ENCODE data around the gene GAPDHS. TPM values are rescaled to one million over a fixed set of nuclear protein-coding genes. Genes with fewer than 3 reads are reported as not detected.

GAPDHS gene
- total RNA-seq, 2 experiments from 2014 or later, result not detected

DNA sequence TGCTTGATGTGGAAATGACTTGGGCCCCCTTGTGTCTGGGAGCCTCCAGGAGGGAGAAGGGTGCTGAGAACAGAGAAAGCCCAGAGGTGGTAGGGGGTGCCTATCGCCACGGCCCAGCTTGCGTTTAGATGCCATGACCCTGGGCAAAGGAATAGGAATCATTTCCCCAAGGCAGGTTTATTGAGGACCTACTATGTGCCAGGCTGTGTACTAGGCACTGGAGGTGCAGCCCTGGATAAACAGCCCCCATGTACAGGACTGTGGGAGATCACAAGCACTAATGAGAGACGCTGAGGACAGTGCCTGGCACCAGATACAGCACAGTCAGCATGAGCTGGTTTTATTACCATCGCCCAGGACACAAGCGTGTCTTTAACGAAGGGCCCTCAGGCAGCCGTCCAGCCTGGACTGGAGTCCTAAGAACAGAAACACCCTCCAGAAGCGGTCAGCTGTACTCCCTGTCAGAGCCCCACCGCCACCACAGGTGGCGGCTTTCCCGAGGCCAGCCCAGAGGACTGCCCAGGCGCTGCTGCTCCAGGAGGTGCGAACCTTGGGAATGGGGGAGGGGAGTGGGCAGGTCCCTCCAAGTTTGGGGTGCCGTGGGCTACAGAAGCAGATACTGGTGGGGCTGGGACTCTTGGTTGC lies 16.7 kb downstream of the GAPDHS start:
- Mint-ChIP-seq H3K4me1 (peaks cover 12% of the 10 kb centered on the region), H3K9me3 (no peaks in the 10 kb centered on the region), H3K4me3 (no peak overlapping the region), H3K27me3 (no peaks in the 10 kb centered on the region), H3K36me3 (no peaks in the 10 kb centered on the region), H3K27ac (no peak overlapping the region)
- POLR2A ChIA-PET, result interaction anchor here (0.5 to 2.5 kb wide), 2 partner anchors 47 to 98 kb away, joined by 5 to 8 read pairs; partner anchors contain the start of gene COX6B1
- ATAC-seq (ENCODE audit: low read depth) (no peak), DNase-seq (no peak)

- H3K27me3 Mint-ChIP-seq, result peaks cover 3% of the 10 kb centered on the region
- no peak overlapping the region for H3K4me3 Mint-ChIP-seq
- DNase-seq (no peak), ATAC-seq (ENCODE audit: low read depth) (no peak)
- no peaks in the 10 kb centered on the region for H3K36me3 Mint-ChIP-seq
- no peaks in the 10 kb centered on the region for H3K9me3 Mint-ChIP-seq
- peaks cover 10% of the 10 kb centered on the region for H3K4me1 Mint-ChIP-seq
- POLR2A ChIA-PET, result no interaction called here
- H3K27ac Mint-ChIP-seq, result no peak overlapping the region
These were observed 18.0 kb downstream of the GAPDHS start for GRCh38 chr19:35551091-35551810.

DNA sequence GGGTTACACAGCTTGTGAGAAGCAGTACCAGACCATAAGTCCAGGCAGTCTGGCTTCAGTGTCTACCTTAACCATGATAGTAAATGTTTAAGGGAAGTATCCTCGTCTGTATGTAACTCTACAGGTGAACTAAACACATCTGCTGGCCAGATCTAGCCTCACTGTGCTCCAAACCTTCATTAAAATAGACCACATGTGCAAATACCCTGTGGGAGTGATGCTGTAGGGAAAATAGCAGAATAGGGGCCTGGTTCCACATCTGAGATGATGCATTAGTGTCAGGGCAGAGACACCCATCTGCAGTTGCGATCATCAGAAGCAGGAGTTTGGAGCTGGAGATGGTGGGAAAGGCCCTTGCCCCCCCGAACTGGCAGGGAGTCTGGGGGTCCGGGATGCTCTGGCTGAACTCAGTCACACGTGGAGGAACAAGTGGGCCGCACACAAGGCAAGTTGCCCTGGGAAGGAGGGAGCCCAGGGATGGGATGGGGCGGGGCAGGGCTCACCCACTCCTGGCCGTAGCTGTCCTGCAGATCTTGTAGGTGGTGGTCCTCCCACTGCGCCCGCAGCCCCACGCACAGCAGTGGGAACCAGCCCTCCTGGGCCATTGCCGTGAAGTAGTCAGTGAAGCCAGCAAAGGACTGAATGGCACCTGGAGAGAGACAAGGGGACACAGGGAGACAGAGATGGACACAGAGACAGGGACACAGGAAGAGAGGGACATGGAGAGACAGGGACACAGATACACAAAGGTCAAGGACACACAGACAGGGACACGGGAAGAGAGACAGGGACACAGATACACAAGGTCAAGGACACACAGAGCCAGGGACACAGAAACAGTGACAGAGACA lies 19.5 kb downstream of the GAPDHS start:
- no peak overlapping the region for H3K4me3 Mint-ChIP-seq

DNA sequence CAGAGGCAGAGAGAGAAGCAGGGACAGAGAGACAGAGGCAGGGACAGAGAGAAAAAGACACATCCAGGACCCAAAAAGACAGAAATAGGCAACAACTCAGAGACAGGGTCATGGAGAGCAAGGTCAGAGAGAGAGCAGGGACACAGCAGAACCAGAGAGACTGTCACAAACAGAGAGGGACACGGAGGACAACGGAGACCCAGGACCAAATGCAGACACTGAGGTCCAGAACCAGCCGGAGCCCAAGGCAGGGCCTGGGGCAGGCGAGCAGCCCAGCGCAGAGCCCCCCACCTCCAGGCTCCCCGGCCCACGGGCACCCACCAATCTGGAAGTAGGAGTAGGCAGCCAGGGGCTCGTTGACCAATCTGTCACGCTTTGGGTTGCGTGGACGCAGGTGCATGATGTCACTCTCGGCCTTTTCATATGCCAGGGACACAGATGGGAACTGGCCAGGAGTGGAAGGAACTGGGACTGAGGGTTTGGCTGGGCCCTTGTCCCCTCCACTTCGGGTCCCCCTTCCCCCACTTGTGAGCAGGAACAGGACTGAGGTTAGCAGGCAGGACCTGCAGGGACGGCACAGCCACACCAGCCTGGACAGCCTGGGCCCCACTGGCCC lies 20.2 kb downstream of the GAPDHS start:
- DNase-seq, result no peak
- no peaks in the 10 kb centered on the region for H3K36me3 Mint-ChIP-seq
- H3K4me1 Mint-ChIP-seq, result peaks cover 9% of the 10 kb centered on the region
- no peak overlapping the region for H3K27ac Mint-ChIP-seq
- H3K27me3 Mint-ChIP-seq, result peaks cover 12% of the 10 kb centered on the region
- H3K4me3 Mint-ChIP-seq, result no peak overlapping the region
- POLR2A ChIA-PET, result no interaction called here
- ATAC-seq (ENCODE audit: low read depth), result no peak
- no peaks in the 10 kb centered on the region for H3K9me3 Mint-ChIP-seq

More for the DNA sequence above, 19.5 kb downstream of the GAPDHS start:
- H3K9me3 Mint-ChIP-seq, result no peaks in the 10 kb centered on the region
- H3K27me3 Mint-ChIP-seq, result peaks cover 9% of the 10 kb centered on the region
- POLR2A ChIA-PET, result no interaction called here
- ATAC-seq (ENCODE audit: low read depth), result no peak
- no peaks in the 10 kb centered on the region for H3K36me3 Mint-ChIP-seq
- H3K4me1 Mint-ChIP-seq, result peaks cover 7% of the 10 kb centered on the region
- no peak for DNase-seq
- no peak overlapping the region for H3K27ac Mint-ChIP-seq

- H3K9me3 Mint-ChIP-seq, result no peaks in the 10 kb centered on the region
- H3K27ac Mint-ChIP-seq, result peak overlapping the region; percentile 43
- H3K36me3 Mint-ChIP-seq, result no peaks in the 10 kb centered on the region
- no peak for ATAC-seq (ENCODE audit: low read depth)
- POLR2A ChIA-PET, result no interaction called here
- H3K27me3 Mint-ChIP-seq, result peaks cover 17% of the 10 kb centered on the region
- no peak for DNase-seq
- H3K4me3 Mint-ChIP-seq, result no peak overlapping the region
- peaks cover 8% of the 10 kb centered on the region for H3K4me1 Mint-ChIP-seq
These were observed 20.8 kb downstream of the GAPDHS start for GRCh38 chr19:35554076-35554475.

- Mint-ChIP-seq H3K4me3 (no peak overlapping the region), H3K9me3 (no peaks in the 10 kb centered on the region), H3K27me3 (peaks cover 25% of the 10 kb centered on the region), H3K36me3 (no peaks in the 10 kb centered on the region), H3K27ac (no peak overlapping the region), H3K4me1 (peaks cover 6% of the 10 kb centered on the region)
- ATAC-seq (ENCODE audit: low read depth), result no peak
- DNase-seq, result no peak
- POLR2A ChIA-PET, result no interaction called here
These were observed 22.2 kb downstream of the GAPDHS start for GRCh38 chr19:35555301-35556005.

DNA sequence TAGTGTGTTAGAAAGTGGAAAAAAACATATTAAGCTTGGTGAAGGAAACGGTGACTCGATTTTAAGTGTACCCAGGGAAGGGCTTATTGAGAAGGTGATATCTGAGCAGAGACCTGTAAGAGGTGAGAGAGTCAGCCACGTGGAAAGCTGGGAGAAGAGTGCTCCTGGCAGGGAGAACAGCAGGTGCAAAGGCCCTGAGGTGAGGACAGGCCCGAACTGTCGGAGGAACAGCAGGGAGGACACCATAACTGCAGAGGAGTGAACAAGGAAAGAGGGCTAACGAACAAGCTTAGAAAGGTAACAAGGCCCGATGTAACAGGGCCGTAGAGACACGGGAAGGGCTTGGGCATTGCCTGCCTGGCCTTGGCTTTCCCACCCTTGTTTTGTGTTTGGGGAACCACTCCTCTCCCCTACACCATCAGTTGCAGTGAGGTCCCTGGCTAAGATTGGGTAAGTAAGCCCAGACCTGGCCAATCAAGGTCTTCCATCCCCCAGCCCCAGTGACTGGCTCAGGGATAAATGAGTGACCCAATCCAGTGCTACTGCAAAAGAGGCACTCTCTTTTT lies 22.9 kb downstream of the GAPDHS start:
- Mint-ChIP-seq H3K4me3 (no peak overlapping the region), H3K4me1 (peaks cover 6% of the 10 kb centered on the region), H3K9me3 (no peaks in the 10 kb centered on the region), H3K27me3 (peaks cover 28% of the 10 kb centered on the region), H3K36me3 (no peaks in the 10 kb centered on the region), H3K27ac (no peak overlapping the region)
- POLR2A ChIA-PET, result interaction anchor here (0.6 kb wide), 1 partner anchor 41 kb away, joined by 5 read pairs; no protein-coding TSS in a partner anchor
- no peak for DNase-seq
- ATAC-seq (ENCODE audit: low read depth), result no peak

GRCh38 chr19:35556846-35557538 lies 23.7 kb downstream of the GAPDHS start:
- Mint-ChIP-seq H3K27ac (no peak overlapping the region), H3K4me3 (no peak overlapping the region), H3K4me1 (peaks cover 6% of the 10 kb centered on the region), H3K9me3 (no peaks in the 10 kb centered on the region), H3K36me3 (no peaks in the 10 kb centered on the region), H3K27me3 (peaks cover 33% of the 10 kb centered on the region)
- DNase-seq (peak; percentile 12), ATAC-seq (ENCODE audit: low read depth) (no peak)
- POLR2A ChIA-PET, result interaction anchor here (1.2 kb wide), 1 partner anchor 23 kb away, joined by 3 read pairs; no protein-coding TSS in a partner anchor

- H3K4me1 Mint-ChIP-seq, result peaks cover 6% of the 10 kb centered on the region
- no peak overlapping the region for H3K27ac Mint-ChIP-seq
- no peaks in the 10 kb centered on the region for H3K9me3 Mint-ChIP-seq
- H3K27me3 Mint-ChIP-seq, result peaks cover 36% of the 10 kb centered on the region
- H3K36me3 Mint-ChIP-seq, result no peaks in the 10 kb centered on the region
- peak; percentile 59 for ATAC-seq (ENCODE audit: low read depth)
- peak overlapping the region; percentile 84 for H3K4me3 Mint-ChIP-seq
- POLR2A ChIA-PET, result interaction anchor here (1.2 kb wide), 1 partner anchor 24 kb away, joined by 3 read pairs; no protein-coding TSS in a partner anchor
- peak; percentile 70 for DNase-seq
These were observed 24.5 kb downstream of the GAPDHS start for GRCh38 chr19:35557539-35558399.

DNA sequence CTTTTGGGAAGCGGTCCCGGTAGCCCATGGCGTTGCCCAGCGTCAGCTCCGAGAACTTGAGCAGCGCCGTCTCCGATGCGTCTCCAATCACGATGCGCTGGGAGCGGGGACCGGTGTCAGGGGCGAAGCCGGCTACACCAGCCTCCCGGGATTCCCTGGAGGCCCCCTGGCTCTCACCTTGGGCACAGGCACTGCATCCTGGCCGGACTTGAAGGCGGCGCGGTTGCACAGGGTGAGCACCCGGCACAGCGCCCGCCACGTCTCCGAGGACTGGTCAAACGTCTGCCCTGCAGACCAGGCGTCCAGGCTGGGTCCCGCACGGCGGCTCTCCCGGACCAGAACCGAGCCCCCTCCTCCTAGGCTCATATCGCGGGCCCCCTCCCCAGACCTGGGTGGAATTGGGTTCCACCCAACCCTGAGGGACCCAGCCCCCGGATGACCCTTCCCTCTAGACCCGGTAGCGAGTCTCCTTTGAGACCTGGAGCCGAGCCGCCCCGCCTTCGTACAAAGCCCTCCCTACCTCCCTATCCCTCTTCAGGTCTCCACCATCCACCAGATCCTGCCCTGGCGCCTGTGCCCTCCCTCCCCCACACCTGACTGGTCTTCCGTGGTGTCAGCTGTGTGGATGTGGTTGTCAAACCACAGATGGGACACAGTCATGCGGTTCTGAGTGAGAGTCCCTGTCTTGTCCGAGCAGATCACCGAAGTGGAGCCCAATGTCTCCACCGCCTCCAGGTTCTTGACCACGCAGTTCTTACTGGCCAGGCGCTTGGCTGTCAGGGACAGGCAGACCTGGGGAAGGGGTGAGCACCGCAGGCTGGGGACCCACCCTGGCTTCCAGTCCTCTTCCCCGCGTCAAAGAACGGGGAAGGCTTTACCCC lies 25.4 kb downstream of the GAPDHS start:
- Mint-ChIP-seq H3K27me3 (peaks cover 36% of the 10 kb centered on the region), H3K4me3 (no peak overlapping the region)
- no peak for DNase-seq

More for the DNA sequence above, 25.4 kb downstream of the GAPDHS start:
- H3K36me3 Mint-ChIP-seq, result no peaks in the 10 kb centered on the region
- no peak overlapping the region for H3K27ac Mint-ChIP-seq
- H3K9me3 Mint-ChIP-seq, result no peaks in the 10 kb centered on the region
- POLR2A ChIA-PET, result interaction anchor here (1.2 kb wide), 1 partner anchor 25 kb away, joined by 3 read pairs; no protein-coding TSS in a partner anchor
- ATAC-seq (ENCODE audit: low read depth), result no peak
- peaks cover 6% of the 10 kb centered on the region for H3K4me1 Mint-ChIP-seq
